IPS-NIHi7 (cell line): Measurements from ENCODE around the gene ERP27.
A peak's percentile ranks its signal among the peaks of the same experiment; 100 is the strongest.

Experiments used
- DNase-seq: peaks from one replicate; pipeline ENCODE4 v3.0.0; 2012; ENCODE audit warnings: mixed read lengths; ENCODE audit errors: extremely low spot score

Gene ERP27

DNA sequence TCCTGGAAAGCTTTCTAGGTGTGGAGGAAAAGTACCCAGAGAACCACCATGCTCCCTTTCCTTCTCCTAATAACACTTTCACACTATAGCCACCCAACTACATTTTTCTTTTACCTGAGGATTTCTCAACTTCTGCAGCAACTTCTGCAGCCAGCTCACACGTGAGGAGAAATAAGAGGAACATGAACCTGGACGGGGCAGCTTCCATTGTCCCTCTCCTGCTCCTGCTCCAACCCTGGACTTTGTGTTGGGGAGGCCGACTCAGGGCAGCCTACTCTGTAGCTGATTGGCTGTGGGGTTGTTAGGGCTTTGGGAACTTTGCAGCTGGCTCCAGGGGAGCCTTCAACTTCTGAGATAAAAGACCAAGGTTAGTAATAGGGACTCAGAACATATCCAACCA is at the start of gene ERP27:
Gene ERP27 (minus strand): TSS at position 237 of the 400 bp plus-strand sequence. CDS start 29 bp downstream, at position 208.
- DNase-seq, result no peak

DNA sequence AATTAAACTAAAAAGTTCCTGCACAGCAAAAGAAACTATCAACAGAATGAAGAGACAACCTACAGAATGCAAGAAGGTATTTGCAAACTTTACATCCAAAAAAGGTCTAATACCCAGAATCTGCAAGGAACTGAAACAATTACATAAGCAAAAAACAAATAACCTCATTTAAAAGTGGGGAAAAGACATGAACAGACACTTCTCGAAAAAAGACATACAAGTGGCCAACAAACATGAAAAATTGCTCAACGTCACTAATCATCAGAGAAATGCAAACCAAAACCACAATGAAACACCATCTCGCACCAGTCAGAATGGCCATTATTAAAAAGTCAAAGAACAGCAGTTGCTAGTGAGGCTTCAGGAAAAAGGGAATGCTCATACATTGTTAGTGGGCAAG is 49.7 kb upstream of the ERP27 start:
- no peak for DNase-seq

DNA sequence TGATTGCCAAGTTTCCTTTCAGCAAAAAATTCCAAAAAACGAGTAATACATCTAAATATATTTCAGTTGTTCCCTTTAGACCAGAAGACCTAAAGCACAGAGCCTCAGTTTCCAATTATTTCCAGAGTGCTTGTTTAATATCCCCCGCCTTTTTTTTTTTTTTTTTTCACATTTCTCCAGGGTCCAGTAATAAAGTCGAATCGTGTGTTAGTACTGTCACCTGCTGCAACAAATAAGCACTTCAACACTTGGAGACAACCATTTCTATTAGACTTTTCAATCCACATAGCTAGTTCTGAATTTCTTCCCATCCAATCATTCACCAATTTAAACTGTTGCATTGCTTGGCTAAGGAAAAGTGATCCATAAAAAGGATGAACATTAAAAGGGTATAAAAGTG is 48.1 kb upstream of the ERP27 start:
- DNase-seq, result no peak

DNA sequence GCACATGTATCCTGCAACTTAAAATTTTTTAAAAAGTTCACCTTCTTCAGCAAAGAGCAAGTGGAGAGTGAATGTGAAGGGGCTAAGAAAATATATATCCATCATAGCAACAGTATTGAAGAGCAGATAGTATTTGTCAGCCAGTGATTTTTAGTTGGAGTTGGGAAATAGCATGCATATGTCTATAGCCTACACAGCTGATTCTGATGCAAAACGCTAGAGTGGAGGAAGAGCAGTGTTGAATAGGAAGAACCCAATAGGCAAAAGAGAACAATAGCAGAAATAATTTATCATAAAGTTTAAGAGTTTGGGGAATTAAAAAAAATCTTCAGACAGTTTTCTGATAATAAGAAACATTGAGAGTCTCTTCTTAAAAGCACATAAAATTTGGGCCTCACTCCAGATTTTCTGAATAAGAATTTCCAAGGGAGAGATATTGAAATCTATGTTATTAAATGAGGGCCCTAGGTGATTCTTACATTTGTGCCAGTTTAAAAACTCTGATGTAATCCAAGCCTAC is 46.5 kb upstream of the ERP27 start:
- no peak for DNase-seq

DNA sequence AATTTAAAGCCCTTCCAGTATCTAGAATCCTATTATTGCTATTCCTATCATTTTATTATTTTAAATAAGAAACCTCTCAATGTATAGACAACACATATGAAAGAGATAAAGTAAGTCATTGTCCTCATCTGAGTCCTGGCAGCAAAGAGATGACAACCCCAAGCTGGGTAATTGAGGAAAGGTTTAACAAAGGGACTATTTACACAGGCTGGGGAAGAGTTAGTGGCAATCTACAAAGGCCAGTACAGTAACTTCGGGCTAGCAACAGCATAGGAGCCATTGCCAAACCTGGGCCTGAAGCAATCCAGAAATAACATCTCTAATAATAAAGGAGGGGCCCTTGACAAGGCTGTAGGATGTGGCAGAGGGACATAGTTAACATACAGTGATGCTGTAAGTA is 45.7 kb upstream of the ERP27 start:
- no peak for DNase-seq

DNA sequence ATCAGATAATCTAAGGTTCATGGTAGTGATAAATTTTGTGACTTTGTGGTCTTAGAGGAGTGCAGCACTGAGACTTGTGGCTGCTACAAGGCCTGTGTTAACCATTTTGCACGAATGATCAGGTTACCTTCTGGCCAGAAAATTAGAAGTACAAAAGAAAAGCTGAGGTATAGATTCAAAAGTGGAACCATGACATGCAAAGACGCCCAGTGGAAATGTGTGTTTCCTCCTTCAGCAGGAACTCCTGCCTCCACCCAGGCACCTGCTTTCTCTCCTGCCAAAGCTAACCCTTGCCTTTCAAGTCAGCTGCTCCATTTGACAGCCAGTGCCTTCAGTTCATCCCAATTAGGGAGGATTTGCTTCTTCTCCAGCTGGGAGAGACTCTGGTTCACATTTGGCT is 44.7 kb upstream of the ERP27 start:
- no peak for DNase-seq

DNA sequence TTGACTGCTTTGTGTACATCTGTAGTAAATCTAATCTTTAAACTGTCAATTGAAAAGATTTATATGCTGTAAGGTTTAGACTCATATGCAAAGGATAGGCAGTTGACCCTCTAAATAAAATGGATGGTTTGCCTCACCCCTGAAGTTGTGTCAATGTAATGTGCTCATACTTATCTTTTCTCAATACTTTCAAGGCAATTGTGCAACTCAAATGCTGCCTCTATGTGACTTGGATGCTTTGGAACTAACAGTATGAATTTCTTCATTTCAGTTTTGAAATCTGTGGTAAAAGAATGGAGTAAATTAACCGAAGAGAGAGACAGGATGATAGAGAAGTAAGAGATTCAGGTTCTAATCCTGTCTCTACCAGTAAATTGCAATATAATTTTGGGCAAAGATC is 44.2 kb upstream of the ERP27 start:
- no peak for DNase-seq

DNA sequence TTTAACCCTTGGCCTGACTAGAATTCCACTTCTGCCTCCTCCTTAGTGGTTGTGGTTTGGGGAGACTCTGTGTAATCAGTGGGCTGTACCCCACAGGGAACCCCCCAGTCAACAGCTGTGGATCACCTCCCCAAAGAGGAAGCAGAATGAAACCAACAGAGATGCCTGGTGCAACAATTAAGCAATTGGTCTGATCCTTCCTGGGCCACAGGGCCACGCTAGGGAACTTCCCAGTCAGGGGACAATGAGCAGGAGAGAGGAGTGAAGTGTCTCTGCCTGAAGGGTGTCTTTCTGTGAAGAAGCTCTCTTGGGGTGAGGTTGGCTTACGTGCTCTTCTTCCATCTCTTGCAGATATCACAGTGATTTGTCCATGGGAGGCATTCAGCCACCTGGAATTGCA is 42.7 kb upstream of the ERP27 start:
- no peak for DNase-seq

DNA sequence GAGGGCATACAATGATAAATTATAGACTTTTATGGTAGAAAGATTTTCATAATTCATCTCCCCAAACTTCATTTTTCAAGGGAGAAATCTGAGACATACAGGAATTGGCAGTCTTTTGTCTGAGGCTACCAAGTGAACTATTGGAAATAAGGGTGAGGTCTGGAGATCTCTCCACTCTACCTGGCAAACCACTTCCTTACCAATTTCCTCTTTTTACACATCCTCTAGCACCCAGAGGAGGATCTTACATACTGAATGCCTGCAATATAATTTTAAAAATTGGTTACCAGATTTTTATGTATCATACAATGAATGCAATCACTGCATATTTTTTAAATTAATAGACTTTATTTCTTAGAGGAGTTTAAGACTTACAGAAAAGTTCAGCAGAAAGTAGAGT is 41.1 kb upstream of the ERP27 start:
- no peak for DNase-seq

DNA sequence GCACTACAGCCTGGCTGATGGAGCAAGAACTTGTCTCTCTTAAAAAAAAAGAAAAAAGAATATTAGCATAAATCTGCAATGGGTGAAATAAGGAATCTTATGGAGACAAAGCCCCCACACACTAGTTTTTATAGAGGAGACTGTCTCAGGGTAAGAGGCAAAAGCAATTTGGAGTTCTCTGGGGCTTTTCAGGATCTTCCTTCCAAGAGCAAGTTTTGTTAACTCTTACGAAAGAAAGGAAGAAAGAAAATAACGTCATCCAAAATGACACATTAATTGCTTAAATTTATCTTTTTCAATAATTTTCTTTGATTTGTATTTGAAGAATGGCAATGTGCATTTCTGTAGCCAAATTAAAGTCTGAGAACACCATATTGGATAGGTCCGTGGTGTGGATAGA is 38.3 kb upstream of the ERP27 start:
- DNase-seq, result no peak

DNA sequence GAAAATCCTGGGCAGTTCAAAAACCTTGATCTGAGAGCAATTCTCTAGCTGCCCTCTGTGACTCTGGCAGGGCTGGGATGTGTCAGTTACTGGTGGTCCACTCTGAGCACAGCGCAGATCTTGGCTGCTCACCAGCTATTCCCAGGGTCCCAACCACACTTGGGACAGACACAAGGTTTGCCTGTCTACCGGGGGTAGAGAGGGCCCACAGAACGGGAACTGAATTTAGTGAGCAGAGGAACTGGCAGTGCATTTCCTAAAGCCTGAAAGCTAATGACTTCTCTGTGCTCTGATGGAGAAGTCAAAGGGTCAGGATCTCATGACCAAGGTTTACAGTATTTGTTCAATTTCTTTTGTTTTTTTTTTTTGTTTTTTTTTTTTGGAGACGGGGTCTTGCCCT is 37.1 kb upstream of the ERP27 start:
- DNase-seq, result no peak

DNA sequence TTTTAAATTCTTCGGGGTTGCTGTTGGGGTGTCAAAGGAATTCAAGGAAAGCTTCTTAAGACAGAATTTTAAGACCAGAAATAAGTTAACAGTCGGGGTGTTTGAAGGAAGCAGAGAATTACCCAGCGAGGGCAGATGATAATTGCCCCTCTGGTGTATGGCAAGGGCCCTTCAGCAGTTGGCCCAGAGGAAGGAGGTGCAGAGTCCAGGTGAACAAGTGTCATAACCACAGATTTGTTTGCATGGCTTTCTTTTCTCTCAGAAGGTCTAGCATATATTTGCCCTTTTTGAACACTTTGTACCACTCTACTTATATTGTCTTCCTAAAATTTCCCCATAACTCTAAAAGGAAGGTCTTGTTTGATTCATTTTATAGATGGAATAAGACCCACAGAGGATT is 36.3 kb upstream of the ERP27 start:
- DNase-seq, result no peak

DNA sequence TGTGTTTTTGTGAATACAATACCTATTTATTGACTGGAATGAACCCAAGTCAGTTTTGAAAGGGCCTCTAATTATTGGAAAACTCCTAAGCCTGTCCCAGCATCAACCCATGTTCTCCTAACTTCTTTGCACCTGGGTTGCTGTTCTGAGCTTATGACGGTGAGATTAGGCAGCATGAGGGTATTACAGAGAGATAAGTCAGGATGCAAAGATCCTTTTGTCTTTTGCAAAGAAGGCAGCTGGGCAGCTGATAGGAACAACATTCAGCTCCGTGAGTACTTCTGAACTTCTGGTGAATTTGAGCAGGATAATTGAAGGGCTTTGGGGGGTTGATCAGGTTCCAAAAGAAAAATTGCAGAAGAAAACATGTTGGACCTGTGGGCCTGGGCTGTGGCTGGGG is 34.5 kb upstream of the ERP27 start, which contains the start of gene PDE6H:
Gene PDE6H (plus strand): TSS at position 227 of the 400 bp plus-strand sequence. CDS start 4,971 bp downstream, outside the sequence.
- DNase-seq, result no peak

DNA sequence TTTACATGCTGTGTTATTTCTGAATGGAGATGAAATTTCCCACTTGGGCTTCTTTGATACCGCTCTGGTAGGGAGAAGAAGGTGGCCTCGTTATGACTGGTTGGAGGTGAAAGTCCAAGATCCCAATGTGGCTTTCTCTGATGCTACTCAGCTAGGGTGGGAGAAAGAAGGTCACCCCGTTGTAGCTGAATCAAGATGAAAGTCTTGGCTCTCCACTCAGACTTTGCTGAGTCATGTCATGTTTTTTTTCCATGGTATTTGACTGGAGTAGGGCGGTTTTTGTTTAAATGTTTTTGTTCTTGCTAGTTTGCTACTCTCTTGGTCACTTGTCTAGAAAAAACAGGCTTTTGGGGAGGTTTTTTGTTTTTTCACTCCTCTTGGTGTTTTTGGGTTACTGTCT is 32.1 kb upstream of the ERP27 start:
- no peak for DNase-seq

DNA sequence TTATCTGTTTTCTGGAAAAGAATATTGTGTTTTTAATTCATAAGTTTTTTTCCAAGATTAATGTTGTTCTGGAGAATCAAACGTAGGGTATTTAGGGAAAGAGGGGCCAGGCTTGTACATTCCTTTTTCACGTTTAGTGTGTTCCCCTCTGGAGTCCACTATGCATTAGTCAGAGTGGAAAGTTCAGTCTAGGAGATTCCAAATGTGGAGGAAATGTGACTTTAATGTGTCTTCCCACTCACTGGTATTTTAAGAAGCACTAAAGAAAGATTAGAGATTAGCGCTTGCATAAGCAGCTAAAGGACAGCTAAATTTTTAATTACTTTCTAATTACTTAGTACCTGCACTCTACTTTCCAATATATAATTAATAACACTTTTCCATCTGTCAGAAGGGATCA is 30.1 kb upstream of the ERP27 start:
- no peak for DNase-seq

DNA sequence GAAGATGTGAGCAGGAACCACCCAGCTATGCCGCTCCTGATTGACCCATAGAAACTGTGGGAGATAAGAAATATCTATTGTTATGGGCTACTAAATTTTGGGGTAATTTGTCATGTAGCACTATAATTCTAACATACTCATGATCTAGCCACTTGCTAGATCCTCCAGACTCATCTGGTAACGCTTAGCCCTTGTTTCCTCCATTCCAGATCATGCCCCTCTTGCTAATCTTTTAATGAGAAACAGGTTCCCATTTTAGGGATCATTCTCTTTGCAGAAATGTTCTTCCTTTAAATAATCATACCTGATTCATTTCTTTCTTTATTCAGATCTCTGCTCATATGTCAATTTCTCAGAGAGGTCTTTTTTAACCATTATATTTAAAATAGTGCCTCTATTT is 26.9 kb upstream of the ERP27 start:
- DNase-seq, result no peak

DNA sequence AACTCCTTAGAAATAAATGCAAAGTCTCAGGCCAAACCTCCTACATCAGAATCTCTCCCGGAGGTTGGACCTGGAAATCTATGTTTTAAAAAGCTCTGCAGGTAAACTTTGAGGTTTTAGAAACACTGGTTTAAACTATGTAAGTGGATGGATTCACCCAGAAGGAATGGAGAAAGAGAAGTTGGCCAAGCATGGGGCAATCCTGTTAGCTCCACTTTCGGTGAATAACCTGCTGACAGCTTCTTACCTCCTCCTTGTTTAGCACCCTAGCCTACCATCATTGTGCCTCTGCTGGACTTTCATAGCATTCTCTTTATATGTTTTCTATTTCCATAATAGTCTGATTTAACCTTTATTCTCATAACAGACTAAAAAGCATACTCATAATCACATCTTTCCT is 26.1 kb upstream of the ERP27 start:
- no peak for DNase-seq

DNA sequence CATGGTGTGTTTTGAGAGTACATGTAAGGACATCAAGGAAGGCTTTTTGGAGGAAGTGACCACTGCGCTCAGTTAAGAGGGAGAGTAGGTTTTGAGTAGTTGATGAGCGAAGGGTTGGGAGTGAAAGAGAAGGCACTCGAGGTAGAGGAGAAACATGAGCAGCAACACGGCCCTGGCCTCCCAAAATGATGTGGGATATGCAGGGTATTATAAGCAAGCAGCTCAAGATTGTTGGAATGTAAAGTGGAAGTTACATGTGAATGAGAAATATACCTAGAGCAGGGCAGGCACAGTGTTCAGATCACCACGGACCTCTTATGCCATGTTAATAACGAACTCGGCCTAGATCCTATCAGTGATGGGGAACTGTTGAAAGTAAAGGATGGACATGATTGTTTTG is 25.2 kb upstream of the ERP27 start:
- DNase-seq, result no peak

DNA sequence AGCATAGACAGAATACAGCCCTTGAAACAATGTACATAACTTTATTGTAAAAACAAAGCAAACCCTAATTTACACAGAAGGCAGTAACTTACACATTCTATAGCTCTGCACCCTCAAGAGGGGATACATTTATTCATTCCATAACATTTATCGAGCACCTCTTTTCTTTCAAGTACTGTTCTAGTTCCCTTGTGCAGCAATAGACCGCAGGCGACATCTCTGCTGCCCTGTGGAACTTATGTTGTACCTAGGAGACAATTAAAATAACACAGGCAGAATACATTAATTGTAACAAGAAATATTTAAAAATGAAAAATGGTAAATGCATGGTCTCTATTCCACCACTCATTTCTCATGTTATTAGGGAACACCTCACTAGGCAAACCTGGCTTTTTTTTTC is 24.5 kb upstream of the ERP27 start:
- no peak for DNase-seq

DNA sequence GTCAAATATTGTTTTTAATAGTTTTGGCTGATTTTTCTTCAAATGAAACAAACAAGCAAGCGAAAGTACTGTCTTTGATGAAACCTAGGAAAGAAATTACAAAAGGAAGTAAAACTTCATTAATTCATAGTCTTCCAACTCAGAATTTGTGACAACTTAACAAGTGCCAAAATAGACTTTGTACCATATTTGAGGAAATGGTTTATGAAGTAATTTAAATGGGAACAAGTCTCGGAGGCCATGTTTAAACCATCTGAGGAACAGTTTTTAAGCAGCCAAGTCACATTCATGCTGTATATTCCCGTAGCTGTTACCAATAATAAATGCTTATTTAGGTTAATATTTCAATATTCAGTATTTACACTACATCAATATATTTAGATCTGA is 23.8 kb upstream of the ERP27 start:
- DNase-seq, result no peak

DNA sequence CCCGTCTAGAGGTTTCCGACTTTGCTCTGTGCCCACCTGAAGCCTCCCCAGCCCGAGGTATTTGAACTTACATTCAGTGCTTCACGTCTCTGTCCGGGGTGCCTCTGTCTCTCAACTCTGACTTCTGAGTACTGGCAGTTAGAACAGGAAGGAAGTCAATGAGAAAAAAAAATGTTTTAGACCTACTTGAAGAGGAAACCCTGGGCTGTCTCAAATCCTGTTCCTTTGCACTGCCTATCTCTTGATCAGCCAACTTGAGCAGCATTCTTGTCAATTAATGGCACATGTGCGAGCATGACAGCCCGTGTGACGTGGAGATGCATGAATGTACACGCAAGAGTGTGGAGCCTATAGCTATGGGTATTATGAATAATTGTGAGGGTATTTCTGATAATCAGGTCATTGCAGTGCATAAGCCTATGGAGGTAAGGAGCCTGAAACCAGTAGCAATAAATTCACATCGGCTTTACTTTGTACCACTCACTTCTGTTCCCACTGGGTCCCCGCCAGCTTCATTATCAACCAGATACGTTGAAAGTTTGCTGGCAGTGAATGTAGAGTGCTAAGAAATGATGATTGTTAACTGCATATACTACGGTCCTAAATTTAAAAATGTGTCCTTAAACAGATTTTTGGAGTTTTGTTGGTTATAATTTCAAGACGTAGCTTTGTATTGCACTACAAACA is 23.3 kb upstream of the ERP27 start, which contains the start of gene ARHGDIB:
Gene ARHGDIB (minus strand): TSS at position 136 of the 687 bp plus-strand sequence. CDS start 10,889 bp downstream, outside the sequence.
- no peak for DNase-seq

DNA sequence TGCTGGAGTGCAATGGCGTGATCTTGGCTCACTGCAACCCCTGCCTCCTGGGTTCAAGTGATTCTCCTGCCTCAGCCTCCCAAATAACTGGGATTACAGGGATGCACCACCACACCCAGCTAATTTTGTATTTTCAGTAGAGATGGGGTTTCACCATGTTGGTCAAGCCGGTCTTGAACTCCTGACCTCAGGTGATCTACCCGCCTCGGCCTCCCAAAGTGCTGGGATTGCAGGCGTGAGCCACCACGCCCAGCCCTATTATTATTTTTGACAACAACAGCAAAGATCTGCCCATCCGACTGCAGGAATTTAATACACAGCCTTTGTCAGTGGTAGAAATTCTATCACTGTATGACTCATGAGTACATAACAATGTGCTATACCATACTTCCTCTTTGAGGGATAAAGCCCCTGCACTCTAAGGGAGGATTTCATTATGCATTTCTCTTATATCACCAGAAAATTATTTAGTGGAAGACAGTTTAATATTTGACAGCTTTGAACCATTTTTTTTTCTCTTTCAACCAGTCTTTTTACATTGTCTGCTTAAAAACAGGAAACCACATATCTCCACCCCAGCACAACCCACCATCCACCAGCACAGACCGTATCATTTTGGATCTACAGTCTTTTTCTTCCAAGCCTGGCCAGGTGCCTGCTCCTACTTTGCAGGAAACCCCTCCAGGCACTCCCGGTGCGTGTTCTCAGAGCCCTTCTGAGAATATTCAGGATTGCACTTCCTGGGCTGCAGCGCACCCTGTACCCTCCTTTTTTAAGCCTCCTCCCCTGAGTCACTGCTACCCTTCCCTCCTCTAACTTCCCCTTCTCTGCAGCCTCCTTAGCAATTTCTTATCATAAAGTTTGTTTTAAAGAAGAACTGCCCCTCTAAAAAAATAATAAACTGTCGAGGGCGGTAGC is 22.5 kb upstream of the ERP27 start:
- peak; percentile 18 for DNase-seq
